Left lung (tissue), 10 donors: ENCODE measurements around the gene RWDD4. TPM values are rescaled to one million over a fixed set of nuclear protein-coding genes. Genes with fewer than 3 reads are reported as not detected.

Source experiments
- ATAC-seq: fragments of 200-7000 bp; cut with Tn5 transposase; one replicate; pipeline ENCODE4 v1.9.1; 2020; ENCODE audit warnings: moderate library complexity
- DNase-seq, 4 donors: peaks; one replicate each; pipeline ENCODE4 v3.0.0-alpha.2; 2013 to 2020
- H3K27ac ChIP-seq, 2 donors: fragments of 200-600 bp; sonication (generic) in 1 of 2; one replicate each; pipeline versions ENCODE4 v1.5.0 to v1.8.0; 2020 to 2021
- H3K27me3 ChIP-seq, 2 donors: fragments of 200-600 bp; sonication (generic) in 1 of 2; one replicate each; pipeline versions ENCODE4 v1.5.0 to v1.8.0; 2020 to 2021
- H3K36me3 ChIP-seq, 2 donors: fragments of 200-600 bp; sonication (generic) in 1 of 2; one replicate each; pipeline versions ENCODE4 v1.5.0 to v1.8.0; 2020 to 2021
- H3K4me1 ChIP-seq, 2 donors: fragments of 200-600 bp; one replicate each; pipeline ENCODE4 v1.8.0; 2021
- H3K4me3 ChIP-seq, 2 donors: fragments of 200-600 bp; sonication (generic) in 1 of 2; one replicate each; pipeline versions ENCODE4 v1.5.0 to v1.8.0; 2020 to 2021; ENCODE audit warnings: mild to moderate bottlenecking in 1 of 2
- H3K9me3 ChIP-seq, 2 donors: fragments of 200-600 bp; sonication (generic) in 1 of 2; one replicate each; pipeline versions ENCODE4 v1.5.0 to v1.8.0; 2020 to 2021
- CTCF ChIP-seq, 2 donors: fragments of 200-600 bp; sonication (generic) in 1 of 2; IDR thresholded peaks; one replicate each; pipeline versions ENCODE4 v1.5.0 to v1.8.0; 2021; ENCODE audit warnings: antibody characterized with exemption in 2 of 2
- intact Hi-C, 2 donors: fragments of 100-400 bp; cut with DNase I; formaldehyde crosslinking; loops; one replicate each; pipeline versions ENCODE4 v1.11.2 to v1.14.2; 2022
- polyA plus RNA-seq, 6 donors: library from polyadenylated mRNA; unstranded; fragments of 120-200 nt; gene quantifications; one replicate each; pipeline ENCODE4 v1.2.1, GENCODE V29; 2013; ENCODE audit not compliant: insufficient read length in 6 of 6
- total RNA-seq, 2 donors: library from RNA; stranded (reverse); fragmentation: NEBNext Ultra II Directional; extraction: Animal tissue kit (Norgen Biotek cat#: 25700); gene quantifications; one replicate each; pipeline ENCODE4 v1.2.1, GENCODE V29; 2021
- donor health status: DM: no; HTN: yes; CAD: no.
- donor health status: DM: no; HTN: no; CAD: no.

The RWDD4 gene
- total and polyA plus RNA-seq, 8 donors, result 15.4 to 35.5 (median 30.1) TPM

DNA sequence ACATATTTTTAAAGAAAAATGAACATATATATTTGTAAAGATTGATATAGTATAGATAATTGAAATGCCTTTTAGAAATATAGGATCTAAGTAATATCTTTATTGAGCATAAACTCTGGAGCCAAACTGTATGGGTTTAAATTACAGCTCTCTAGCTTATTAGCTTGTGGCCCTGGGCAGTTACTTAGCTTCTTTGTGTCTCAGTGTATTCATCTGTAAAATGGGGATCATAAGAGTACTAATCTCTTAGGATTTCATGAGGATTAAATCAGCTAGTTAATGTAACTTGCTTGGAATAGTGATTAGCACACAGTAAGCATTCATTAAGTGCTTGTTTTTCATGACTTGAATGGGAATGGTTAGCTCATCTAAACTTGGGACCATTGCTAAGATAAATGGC lies 32.9 kb upstream of the RWDD4 start:
- H3K9me3 ChIP-seq, result no peaks in the 10 kb centered on the region
- TF ChIP-seq CTCF (IDR thresholded peaks at IDR 0.05), result no peak
- no peaks in the 10 kb centered on the region for H3K4me1 ChIP-seq
- H3K27me3 ChIP-seq, result no peaks in the 10 kb centered on the region
- no peak for DNase-seq
- intact Hi-C loops, result no loop called here
- no peak overlapping the region for H3K4me3 ChIP-seq
- peaks cover 4 to 94% of the 10 kb centered on the region in 2 donors for H3K36me3 ChIP-seq
- no peak for ATAC-seq
- H3K27ac ChIP-seq, result no peak overlapping the region

DNA sequence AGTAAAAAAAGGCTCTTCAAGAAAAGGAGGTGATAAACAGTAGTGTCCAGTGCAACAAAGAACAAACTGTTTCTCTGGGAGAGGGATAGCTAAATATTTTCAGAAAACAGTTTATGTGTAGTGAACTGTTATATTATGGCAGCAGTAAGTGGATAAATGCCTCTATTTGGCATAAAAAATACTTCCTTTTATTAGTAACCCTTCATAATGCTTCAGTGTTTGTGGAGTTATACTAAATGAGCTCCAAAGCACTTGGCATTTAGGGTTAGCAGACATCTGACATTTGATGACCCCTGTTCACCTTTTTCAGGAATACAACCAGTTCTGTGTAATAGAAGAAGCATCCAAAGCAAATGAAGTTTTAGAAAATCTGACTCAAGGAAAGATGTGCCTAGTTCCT lies 32.0 kb upstream of the RWDD4 start:
- H3K9me3 ChIP-seq, result no peaks in the 10 kb centered on the region
- intact Hi-C loops, result no loop called here
- H3K27me3 ChIP-seq, result no peaks in the 10 kb centered on the region
- no peak for TF ChIP-seq CTCF (IDR thresholded peaks at IDR 0.05)
- DNase-seq, result no peak
- peaks cover 4 to 94% of the 10 kb centered on the region in 2 donors for H3K36me3 ChIP-seq
- H3K27ac ChIP-seq, result no peak overlapping the region
- H3K4me1 ChIP-seq, result no peaks in the 10 kb centered on the region
- no peak for ATAC-seq
- H3K4me3 ChIP-seq, result no peak overlapping the region

GRCh38 chr4:183688216-183688615 lies 29.2 kb upstream of the RWDD4 start:
- TF ChIP-seq CTCF (IDR thresholded peaks at IDR 0.05), result no peak
- Histone ChIP-seq H3K9me3 (no peaks in the 10 kb centered on the region), H3K4me1 (no peaks in the 10 kb centered on the region), H3K27me3 (no peaks in the 10 kb centered on the region), H3K36me3 (peaks cover 9 to 94% of the 10 kb centered on the region in 2 donors), H3K4me3 (no peak overlapping the region), H3K27ac (no peak overlapping the region)
- intact Hi-C loops, result no loop called here
- no peak for DNase-seq
- no peak for ATAC-seq

GRCh38 chr4:183686461-183686860 lies 27.5 kb upstream of the RWDD4 start:
- H3K27ac ChIP-seq, result no peak overlapping the region
- no peaks in the 10 kb centered on the region for H3K4me1 ChIP-seq
- peaks cover 9 to 88% of the 10 kb centered on the region in 2 donors for H3K36me3 ChIP-seq
- no peak for ATAC-seq
- no peak for TF ChIP-seq CTCF (IDR thresholded peaks at IDR 0.05)
- H3K4me3 ChIP-seq, result no peak overlapping the region
- DNase-seq, result no peak
- intact Hi-C loops, result no loop called here
- H3K27me3 ChIP-seq, result no peaks in the 10 kb centered on the region
- H3K9me3 ChIP-seq, result no peaks in the 10 kb centered on the region

DNA sequence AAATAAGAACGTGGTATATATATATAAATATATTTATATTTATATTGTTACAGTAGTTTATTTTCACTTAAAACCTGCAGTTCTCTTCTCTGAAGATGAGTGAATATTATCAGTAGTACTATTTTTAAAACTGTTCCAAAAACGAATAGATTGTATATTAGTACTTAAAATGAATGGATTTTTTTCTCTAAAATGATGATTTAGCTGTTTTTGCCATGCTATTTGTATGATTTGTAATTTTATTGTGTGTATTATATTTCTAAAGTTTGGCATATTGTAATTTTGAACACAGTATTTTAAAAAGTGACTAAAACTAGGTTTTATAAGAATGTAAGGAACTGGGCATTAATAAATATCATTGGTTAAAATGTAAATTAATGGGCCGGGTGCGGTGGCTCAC lies 22.1 kb upstream of the RWDD4 start:
- no peak for DNase-seq
- intact Hi-C loops, result no loop called here
- no peak for TF ChIP-seq CTCF (IDR thresholded peaks at IDR 0.05)
- no peaks in the 10 kb centered on the region for H3K27me3 ChIP-seq
- no peak overlapping the region for H3K4me3 ChIP-seq
- no peaks in the 10 kb centered on the region for H3K4me1 ChIP-seq
- H3K27ac ChIP-seq, result no peak overlapping the region
- no peak for ATAC-seq
- no peaks in the 10 kb centered on the region for H3K9me3 ChIP-seq
- peaks cover 9 to 90% of the 10 kb centered on the region in 2 donors for H3K36me3 ChIP-seq
